Measurements from ENCODE around the gene CUL5. TPM values are rescaled to one million over a fixed set of nuclear protein-coding genes. Genes with fewer than 3 reads are reported as not detected.

The CUL5 gene
- total RNA-seq, 4 donors from 2014 or later: 25.3 to 41.1 (median 32.3) TPM

DNA sequence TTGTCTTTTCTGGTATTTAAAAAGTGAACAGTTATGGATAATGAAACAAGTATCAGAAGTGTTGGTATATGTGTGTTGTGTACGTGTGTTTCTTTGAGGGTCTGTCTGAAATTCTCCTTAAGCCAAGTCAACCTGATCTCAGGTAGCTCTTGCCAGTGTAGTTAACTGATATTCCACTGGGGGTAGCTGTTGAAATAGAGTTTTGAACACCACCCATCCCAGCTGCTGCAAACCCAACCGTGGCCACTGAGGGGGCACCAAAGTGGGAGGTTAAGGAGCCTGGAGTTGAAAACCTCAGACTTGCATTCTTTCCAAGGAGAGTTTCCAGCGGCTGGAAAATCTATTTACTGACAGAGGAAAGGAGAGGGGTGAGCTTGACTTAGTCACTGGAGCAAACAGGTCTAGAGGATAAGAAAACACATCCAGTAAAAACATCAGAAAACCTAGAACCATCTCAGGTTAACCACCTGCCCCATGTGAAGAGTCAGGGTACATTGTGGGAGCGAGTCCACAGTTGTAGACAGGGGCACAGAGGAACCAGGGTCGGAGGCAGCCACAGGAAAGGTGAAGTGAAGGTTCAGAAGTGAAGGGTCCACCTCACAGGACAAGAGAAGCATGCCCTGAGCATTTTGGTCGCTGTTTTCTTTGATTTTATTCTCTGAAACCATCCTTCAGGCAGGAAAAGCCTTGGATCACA is 8.8 kb upstream of the CUL5 start:
- TF ChIP-seq POLR2A (IDR thresholded peaks at IDR 0.05) (no peak), CTCF (IDR thresholded peaks at IDR 0.05) (no peak), EP300 (IDR thresholded peaks at IDR 0.05) (no peak)
- Histone ChIP-seq H3K4me1 (no peaks in the 10 kb centered on the region), H3K27me3 (no peaks in the 10 kb centered on the region), H3K36me3 (no peaks in the 10 kb centered on the region), H3K4me3 (no peak overlapping the region), H3K27ac (no peak overlapping the region), H3K9me3 (no peaks in the 10 kb centered on the region)
- 32 to 39% methylated on average over 6 of the region's 6 CpGs for WGBS, 2 donors
- DNase-seq (ENCODE audit: low spot score in 2 of 2): no peak

GRCh38 chr11:108002476-108002875 is 6.2 kb upstream of the CUL5 start:
- TF ChIP-seq POLR2A (IDR thresholded peaks at IDR 0.05) (no peak), EP300 (IDR thresholded peaks at IDR 0.05) (no peak), CTCF (IDR thresholded peaks at IDR 0.05) (no peak)
- H3K27ac ChIP-seq: no peak overlapping the region
- H3K36me3 ChIP-seq: no peaks in the 10 kb centered on the region
- no peaks in the 10 kb centered on the region for H3K9me3 ChIP-seq
- H3K4me3 ChIP-seq: no peak overlapping the region
- no peak for DNase-seq (ENCODE audit: low spot score in 2 of 2)
- WGBS, 2 donors: 93 to 97% methylated on average over 3 of the region's 3 CpGs
- no peaks in the 10 kb centered on the region for H3K27me3 ChIP-seq
- no peaks in the 10 kb centered on the region for H3K4me1 ChIP-seq

- Histone ChIP-seq H3K27me3 (no peaks in the 10 kb centered on the region), H3K36me3 (no peaks in the 10 kb centered on the region), H3K4me3 (no peak overlapping the region), H3K9me3 (no peaks in the 10 kb centered on the region), H3K4me1 (peaks cover 0 to 6% (median 0%) of the 10 kb centered on the region in 4 donors), H3K27ac (no peak overlapping the region)
- 85 to 90% methylated on average over 5 of the region's 5 CpGs for WGBS, 2 donors
- no peak for DNase-seq (ENCODE audit: low spot score in 2 of 2)
- TF ChIP-seq EP300 (IDR thresholded peaks at IDR 0.05) (no peak), POLR2A (IDR thresholded peaks at IDR 0.05) (no peak), CTCF (IDR thresholded peaks at IDR 0.05) (no peak)
These were observed 5.1 kb upstream of the CUL5 start for GRCh38 chr11:108003623-108004022.

- 93 to 94% methylated on average over 18 of the region's 18 CpGs for WGBS, 2 donors
- peaks cover 0 to 36% (median 17%) of the 10 kb centered on the region in 4 donors for H3K4me1 ChIP-seq
- H3K4me3 ChIP-seq: no peak overlapping the region
- no peaks in the 10 kb centered on the region for H3K36me3 ChIP-seq
- TF ChIP-seq EP300 (IDR thresholded peaks at IDR 0.05) (no peak), CTCF (IDR thresholded peaks at IDR 0.05) (no peak)
- no peaks in the 10 kb centered on the region for H3K27me3 ChIP-seq
- peak overlapping the region in 1 of 4 donors; percentile 99 for H3K27ac ChIP-seq
- no peak for DNase-seq (ENCODE audit: low spot score in 2 of 2)
- H3K9me3 ChIP-seq: no peaks in the 10 kb centered on the region
These were observed 879 bp upstream of the CUL5 start for GRCh38 chr11:108007819-108008218.

- 2 to 3% methylated on average over 26 to 30 of the region's 31 CpGs for WGBS, 2 donors
- H3K4me1 ChIP-seq: peaks cover 0 to 55% (median 21%) of the 10 kb centered on the region in 4 donors
- no peaks in the 10 kb centered on the region for H3K9me3 ChIP-seq
- H3K27ac ChIP-seq: peak overlapping the region; percentile 92 to 99 (median 98)
- no peak for TF ChIP-seq CTCF (IDR thresholded peaks at IDR 0.05)
- TF ChIP-seq EP300 (IDR thresholded peaks at IDR 0.05): no peak
- no peak for TF ChIP-seq POLR2A (IDR thresholded peaks at IDR 0.05)
- no peaks in the 10 kb centered on the region for H3K36me3 ChIP-seq
- H3K27me3 ChIP-seq: no peaks in the 10 kb centered on the region
- no peak for DNase-seq (ENCODE audit: low spot score in 2 of 2)
- peak overlapping the region; percentile 77 to 100 (median 92) for H3K4me3 ChIP-seq
These were observed 1.0 kb downstream of the CUL5 start for GRCh38 chr11:108009497-108010370.
